Prostate gland (tissue), 2 donors: ENCODE data around the gene TIE1.

Experiments used
- POLR2A ChIP-seq: fragments of 450-650 bp; IDR thresholded peaks from one replicate; pipeline ENCODE4 v1.6.1; 2016; ENCODE audit warnings: antibody characterized with exemption, mild to moderate bottlenecking
- POLR2AphosphoS5 ChIP-seq: sonication (generic); formaldehyde crosslinking; IDR thresholded peaks from one replicate; pipeline ENCODE4 v1.6.1; 2017; ENCODE audit warnings: antibody characterized with exemption
- TF ChIP-seq, protein P1 (sequence below), 4 experiments: fragments of 200-600 bp in 2 of 4; fragments of 450-650 bp in 2 of 4; sonication (generic) in 2 of 4; IDR thresholded peaks; 1 replicate in 3 of 4; 2 replicates in 1 of 4; pipeline ENCODE4 v1.5.1; 2016 to 2019; ENCODE audit warnings: antibody characterized with exemption in 4 of 4, mild to moderate bottlenecking in 2 of 4, moderate library complexity in 2 of 4

DNA sequence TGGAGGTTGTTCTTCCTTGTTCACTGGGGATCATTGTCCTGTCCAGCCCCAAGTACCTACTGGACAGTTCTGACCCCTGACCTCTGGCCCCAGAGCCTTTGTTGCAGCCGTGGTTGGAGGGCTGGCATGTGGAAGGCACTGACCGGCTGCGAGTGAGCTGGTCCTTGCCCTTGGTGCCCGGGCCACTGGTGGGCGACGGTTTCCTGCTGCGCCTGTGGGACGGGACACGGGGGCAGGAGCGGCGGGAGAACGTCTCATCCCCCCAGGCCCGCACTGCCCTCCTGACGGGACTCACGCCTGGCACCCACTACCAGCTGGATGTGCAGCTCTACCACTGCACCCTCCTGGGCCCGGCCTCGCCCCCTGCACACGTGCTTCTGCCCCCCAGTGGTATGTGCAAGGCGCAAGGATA, 11.4 kb downstream of the TIE1 start:
- TF ChIP-seq POLR2A: no peak
- TF ChIP-seq, protein P1, sequence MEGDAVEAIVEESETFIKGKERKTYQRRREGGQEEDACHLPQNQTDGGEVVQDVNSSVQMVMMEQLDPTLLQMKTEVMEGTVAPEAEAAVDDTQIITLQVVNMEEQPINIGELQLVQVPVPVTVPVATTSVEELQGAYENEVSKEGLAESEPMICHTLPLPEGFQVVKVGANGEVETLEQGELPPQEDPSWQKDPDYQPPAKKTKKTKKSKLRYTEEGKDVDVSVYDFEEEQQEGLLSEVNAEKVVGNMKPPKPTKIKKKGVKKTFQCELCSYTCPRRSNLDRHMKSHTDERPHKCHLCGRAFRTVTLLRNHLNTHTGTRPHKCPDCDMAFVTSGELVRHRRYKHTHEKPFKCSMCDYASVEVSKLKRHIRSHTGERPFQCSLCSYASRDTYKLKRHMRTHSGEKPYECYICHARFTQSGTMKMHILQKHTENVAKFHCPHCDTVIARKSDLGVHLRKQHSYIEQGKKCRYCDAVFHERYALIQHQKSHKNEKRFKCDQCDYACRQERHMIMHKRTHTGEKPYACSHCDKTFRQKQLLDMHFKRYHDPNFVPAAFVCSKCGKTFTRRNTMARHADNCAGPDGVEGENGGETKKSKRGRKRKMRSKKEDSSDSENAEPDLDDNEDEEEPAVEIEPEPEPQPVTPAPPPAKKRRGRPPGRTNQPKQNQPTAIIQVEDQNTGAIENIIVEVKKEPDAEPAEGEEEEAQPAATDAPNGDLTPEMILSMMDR (IDR thresholded peaks at IDR 0.05): no peak
- TF ChIP-seq POLR2AphosphoS5: no peak
